CD1c-positive myeloid dendritic cell (primary cell): ENCODE results near the gene POT1.

Source experiments
- DNase-seq: peaks from one replicate; pipeline ENCODE4 v3.0.0-alpha.2; 2016; ENCODE audit errors: extremely low spot score

Gene POT1

GRCh38 chr7:124808206-124808605, 121.4 kb downstream of the POT1 start:
- no peak for DNase-seq

- no peak for DNase-seq
Measured at GRCh38 chr7:124801330-124801895, 128.2 kb downstream of the POT1 start.

DNA sequence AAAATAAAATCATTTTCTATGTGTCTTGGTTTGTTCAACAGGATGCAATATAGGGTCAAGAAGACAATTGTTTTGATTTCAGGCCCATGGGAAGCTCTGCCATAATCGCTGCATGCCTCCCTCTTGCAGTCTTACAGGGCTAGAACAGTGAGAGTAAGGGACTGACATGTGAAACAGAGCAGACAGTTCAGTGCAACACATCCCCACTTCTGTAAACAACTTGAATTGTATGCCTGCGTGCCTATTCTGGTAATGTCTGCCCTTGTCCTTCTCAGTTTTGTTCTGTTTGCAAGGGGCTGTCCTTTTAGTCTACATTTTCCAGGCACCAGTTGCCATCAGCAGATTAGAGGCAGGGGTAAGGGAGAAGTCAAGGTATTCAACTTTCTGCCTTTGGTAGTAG, 129.2 kb downstream of the POT1 start:
- DNase-seq: no peak

- DNase-seq: no peak
Measured at GRCh38 chr7:124799448-124799847, 130.2 kb downstream of the POT1 start.

DNA sequence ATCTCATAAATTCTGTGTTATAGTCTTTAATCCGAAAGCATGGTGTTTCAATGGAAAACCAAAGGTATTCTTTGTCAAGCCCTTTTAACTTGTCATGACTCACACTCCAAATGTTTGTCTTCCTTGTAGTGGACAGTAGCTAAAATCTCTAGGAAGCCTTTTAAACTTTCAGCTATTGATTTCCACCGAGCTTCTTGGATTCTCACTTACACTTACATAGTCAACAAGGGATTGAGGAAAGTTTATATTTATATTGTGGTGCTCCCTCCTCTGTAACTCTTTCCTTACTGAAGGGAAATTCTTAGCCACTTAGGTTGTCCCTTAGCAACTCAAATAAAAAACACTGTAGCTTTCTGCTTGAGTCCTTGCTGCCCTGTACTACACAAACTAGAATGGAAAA, 132.9 kb downstream of the POT1 start:
- DNase-seq: no peak

DNA sequence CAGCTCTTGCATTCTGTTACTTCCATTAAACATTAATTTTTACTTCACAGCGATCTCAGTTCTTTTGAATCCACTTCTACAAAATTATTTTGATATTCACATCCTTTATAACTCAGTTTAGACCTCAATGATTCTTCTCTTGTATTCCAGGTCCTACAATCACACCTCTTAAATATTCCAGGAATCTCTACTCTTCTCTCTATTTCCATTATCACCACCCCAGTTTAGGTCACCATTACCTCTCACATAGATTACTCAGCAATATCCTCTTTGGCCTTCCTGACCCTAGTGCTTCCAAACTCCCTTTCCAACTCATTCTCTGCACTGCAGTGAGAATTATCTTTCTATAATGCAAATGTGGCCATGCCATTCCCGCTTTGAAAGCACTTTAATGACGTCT, 136.9 kb downstream of the POT1 start:
- no peak for DNase-seq

GRCh38 chr7:124792002-124792401, 137.6 kb downstream of the POT1 start:
- no peak for DNase-seq

- DNase-seq: no peak
Measured at GRCh38 chr7:124791426-124791825, 138.2 kb downstream of the POT1 start.

- no peak for DNase-seq
Measured at GRCh38 chr7:124790645-124791044, 139.0 kb downstream of the POT1 start.

GRCh38 chr7:124785994-124786393, 143.6 kb downstream of the POT1 start:
- no peak for DNase-seq

DNA sequence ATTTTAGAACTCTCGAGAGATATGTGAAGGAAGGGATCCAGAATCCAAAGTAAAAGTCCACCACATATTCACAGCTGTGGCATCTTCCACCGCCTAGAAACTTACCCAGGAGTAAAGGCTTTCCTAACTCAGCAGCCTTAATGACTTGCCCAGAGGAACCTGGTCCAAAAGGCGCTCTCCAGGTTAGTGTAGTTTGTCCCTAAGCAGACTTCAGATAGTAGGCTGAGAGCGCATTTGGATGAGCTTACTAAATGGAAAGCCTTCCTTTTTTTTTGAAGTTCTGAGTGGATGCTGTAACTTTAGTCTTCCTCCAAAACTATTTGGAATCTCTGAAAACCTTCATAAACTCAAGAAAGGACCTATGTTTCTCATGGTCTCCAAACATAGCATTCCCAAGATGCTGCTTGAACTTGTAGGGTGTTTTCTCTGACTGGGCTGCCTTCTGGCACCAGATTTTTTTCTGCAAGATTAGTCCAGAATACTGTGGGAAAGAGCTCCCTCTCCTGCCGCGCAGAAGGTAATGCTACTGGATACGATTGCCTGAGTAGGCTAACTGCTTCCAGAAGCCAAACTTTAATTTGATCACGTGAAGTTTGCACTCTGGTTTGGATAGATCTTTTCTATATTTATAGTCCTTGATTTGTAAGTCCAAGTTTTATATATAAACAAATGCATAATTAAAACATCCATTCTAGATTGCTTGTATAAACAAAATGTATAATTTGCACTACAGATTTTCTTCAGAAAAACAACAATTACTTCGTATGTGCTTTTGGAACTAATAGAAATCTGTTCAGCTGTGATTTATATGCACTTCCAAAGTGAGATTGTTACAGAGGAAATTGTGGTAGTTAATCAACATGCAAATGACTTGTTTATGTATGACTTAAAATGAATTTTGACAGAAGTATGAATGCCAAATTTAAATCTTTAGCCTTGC, 144.5 kb downstream of the POT1 start:
- DNase-seq: no peak

GRCh38 chr7:124783271-124783670, 146.4 kb downstream of the POT1 start:
- DNase-seq: no peak

DNA sequence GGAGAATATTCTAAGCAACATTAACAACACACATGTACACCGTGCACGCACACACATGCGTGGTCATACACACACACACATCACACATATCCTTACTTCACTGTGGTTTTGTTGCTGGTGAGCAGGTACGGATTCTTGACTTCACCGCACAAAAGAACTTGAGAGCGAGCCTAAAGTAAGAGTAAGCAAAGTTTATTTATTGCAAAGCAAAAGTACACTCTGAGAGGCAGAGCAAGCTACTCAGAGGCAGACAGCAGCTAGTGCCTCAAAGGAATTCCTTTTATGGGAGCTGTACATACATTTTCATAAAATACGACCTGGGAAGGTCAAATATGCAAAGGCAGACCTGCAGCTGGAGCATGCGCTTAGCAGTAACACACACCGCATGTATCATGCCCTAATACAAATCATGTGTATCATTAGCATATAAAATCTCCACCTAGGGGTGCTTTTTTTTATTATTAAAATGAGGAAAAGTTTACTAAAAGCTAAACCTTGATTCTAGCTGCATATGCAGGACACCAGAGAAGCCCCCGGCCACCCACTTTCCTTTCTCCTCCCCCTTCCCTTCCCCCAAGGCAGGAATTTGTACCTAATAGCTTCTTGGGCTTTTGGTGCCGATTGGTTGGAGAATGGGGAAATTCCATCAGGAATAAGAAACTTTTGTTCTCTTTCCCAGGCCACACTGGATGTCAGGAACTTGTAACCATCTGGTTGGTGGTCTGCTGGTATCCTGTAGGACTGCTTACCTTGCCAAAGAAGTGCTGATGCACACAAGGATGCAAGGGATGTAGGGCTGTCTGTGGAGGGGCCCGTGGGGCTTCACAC, 147.5 kb downstream of the POT1 start:
- no peak for DNase-seq

- DNase-seq: no peak
Measured at GRCh38 chr7:124781418-124781817, 148.2 kb downstream of the POT1 start.

GRCh38 chr7:124780608-124781007, 149.0 kb downstream of the POT1 start:
- no peak for DNase-seq

DNA sequence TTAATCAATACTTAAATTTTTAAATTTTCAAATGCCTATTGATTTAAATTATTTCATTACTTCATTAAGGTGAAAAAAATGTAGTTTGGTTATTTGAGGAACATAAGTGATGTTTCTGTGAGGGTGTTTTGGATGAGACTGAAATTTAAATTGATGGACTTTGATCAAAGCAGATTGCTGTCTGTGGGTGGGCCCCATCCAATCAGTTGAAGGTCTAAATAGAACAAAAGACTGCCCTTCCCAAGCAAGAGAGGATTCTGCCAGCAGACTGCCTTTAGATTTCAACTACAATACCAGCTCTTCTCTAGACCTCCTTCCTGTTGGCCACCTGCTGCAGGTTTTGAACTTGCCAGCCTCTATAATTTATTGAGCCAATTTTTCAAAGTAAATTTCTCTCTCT, 149.6 kb downstream of the POT1 start:
- no peak for DNase-seq

- no peak for DNase-seq
Measured at GRCh38 chr7:124779620-124780019, 150.0 kb downstream of the POT1 start.

- DNase-seq: no peak
Measured at GRCh38 chr7:124779194-124779593, 150.4 kb downstream of the POT1 start.

GRCh38 chr7:124777268-124777667, 152.4 kb downstream of the POT1 start:
- no peak for DNase-seq

DNA sequence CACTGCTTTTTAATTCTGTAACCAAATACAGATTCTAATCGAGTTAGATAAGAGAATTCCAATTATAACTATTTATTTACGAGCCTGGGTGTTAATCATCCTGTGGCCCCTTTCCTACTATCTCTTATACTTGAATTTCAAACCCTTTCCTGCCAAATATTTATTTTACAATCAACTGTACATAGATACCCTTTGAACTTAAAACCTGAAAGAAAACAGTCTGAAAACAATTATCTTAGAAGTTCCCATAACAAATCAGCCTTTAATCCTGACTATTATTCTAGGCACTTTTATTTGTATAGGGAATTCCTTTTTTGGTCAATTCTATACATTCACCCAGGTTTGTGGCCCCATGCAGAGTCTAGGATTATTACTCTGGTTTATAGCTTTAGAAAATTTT, 153.5 kb downstream of the POT1 start:
- DNase-seq: no peak

- DNase-seq: no peak
Measured at GRCh38 chr7:124775422-124775821, 154.2 kb downstream of the POT1 start.

GRCh38 chr7:124773938-124774337, 155.7 kb downstream of the POT1 start:
- no peak for DNase-seq

- DNase-seq: no peak
Measured at GRCh38 chr7:124773339-124773738, 156.3 kb downstream of the POT1 start.
